Liver (tissue), 3 donors: ENCODE data around the gene PARD3.

Experiments used
- CTCF ChIP-seq: fragments of 150-350 bp; IDR thresholded peaks from 2 replicates; pipeline ENCODE4 v1.5.1; 2017; ENCODE audit warnings: improper control_type of control experiment, low read depth, low read length; ENCODE audit not compliant: missing input control
- JUND ChIP-seq, 2 donors: IDR thresholded peaks; 2 replicates each; pipeline ENCODE4 v1.6.1; 2016; ENCODE audit warnings: antibody characterized with exemption in 2 of 2
- REST ChIP-seq: IDR thresholded peaks from 2 replicates; pipeline ENCODE4 v1.6.1; 2016; ENCODE audit warnings: antibody characterized with exemption, mild to moderate bottlenecking
- RXRA ChIP-seq, 2 donors: IDR thresholded peaks; 2 replicates each; pipeline ENCODE4 v1.6.1; 2017 to 2018; ENCODE audit warnings: antibody characterized with exemption in 2 of 2, mild to moderate bottlenecking in 1 of 2
- YY1 ChIP-seq: IDR thresholded peaks from 2 replicates; pipeline ENCODE4 v1.6.1; 2016; ENCODE audit warnings: antibody characterized with exemption, mild to moderate bottlenecking
- donor health status: healthy.
- donor health status: healthy.

DNA sequence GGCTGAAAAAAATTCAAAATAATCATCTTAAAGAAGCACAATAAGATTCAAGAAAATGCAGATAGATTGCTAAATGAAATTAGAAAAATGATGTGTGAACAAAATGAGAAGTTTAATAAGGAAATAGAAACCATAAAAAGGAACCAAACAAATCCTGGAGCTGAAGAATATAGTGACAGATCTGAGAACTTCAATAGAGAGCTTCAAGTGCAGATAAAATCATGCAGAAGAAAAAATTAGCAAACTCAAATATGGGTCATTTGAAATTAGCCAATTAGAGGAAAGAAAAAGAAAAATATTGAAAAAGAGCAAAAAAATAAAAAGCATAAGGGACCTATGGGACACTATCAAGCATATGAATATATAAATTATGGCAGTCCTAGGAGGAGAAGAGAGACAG is 720.1 kb downstream of the PARD3 start:
- no peak for TF ChIP-seq CTCF
- TF ChIP-seq RXRA (IDR thresholded peaks at IDR 0.05), result no peak
- no peak for TF ChIP-seq JUND (IDR thresholded peaks at IDR 0.05)
- TF ChIP-seq REST, result no peak
- no peak for TF ChIP-seq YY1
